HEK293T (cell line): Measurements from ENCODE around the gene FAF2.

Experiments used
- SP1 ChIP-seq: fragments of 450-650 bp; IDR thresholded peaks from 2 replicates; pipeline ENCODE4 v1.6.1; 2017
- SUZ12 ChIP-seq: fragments of 450-650 bp; IDR thresholded peaks from 2 replicates; pipeline ENCODE4 v1.6.1; 2016; ENCODE audit warnings: mild to moderate bottlenecking
- TARDBP ChIP-seq: fragments of 450-650 bp; IDR thresholded peaks from 2 replicates; pipeline ENCODE4 v1.6.1; 2016

- TF ChIP-seq SP1 (no peak), TARDBP (no peak), SUZ12 (no peak)
These were observed 1.1 kb upstream of the FAF2 start for GRCh38 chr5:176446884-176447590.
